ENCODE measurements around the gene GDPGP1.
"Not testable (repeated sequence)": the region's sequence is repeated elsewhere in the genome, so short reads cannot be mapped to it uniquely, and the experiment has no call there.

The GDPGP1 gene

GRCh38 chr15:90268415-90268814 lies 34.4 kb downstream of the GDPGP1 start:
- H3K4me3 ChIP-seq (ENCODE audit: control insufficient read depth, low read depth, low read length): no peak overlapping the region
- DNase-seq (ENCODE audit: low read depth): no peak
- no peak for TF ChIP-seq CTCF (IDR thresholded peaks at IDR 0.05; ENCODE audit: control insufficient read depth, insufficient read depth, low read depth, low read length, missing control alignments)

- H3K4me3 ChIP-seq (ENCODE audit: control insufficient read depth, low read depth, low read length): no peak overlapping the region
- no peak for TF ChIP-seq CTCF (IDR thresholded peaks at IDR 0.05; ENCODE audit: control insufficient read depth, insufficient read depth, low read depth, low read length, missing control alignments)
- no peak for DNase-seq (ENCODE audit: low read depth)
Measured at GRCh38 chr15:90270502-90271150, 36.6 kb downstream of the GDPGP1 start.

GRCh38 chr15:90271459-90272166 lies 37.6 kb downstream of the GDPGP1 start:
- DNase-seq (ENCODE audit: low read depth): no peak
- TF ChIP-seq CTCF (IDR thresholded peaks at IDR 0.05; ENCODE audit: control insufficient read depth, insufficient read depth, low read depth, low read length, missing control alignments): no peak
- no peak overlapping the region for H3K4me3 ChIP-seq (ENCODE audit: control insufficient read depth, low read depth, low read length)

- H3K4me3 ChIP-seq (ENCODE audit: control insufficient read depth, low read depth, low read length); DNase-seq (ENCODE audit: low read depth): not testable (repeated sequence)
Measured at GRCh38 chr15:90278467-90278866, 44.5 kb downstream of the GDPGP1 start.

- H3K4me3 ChIP-seq (ENCODE audit: control insufficient read depth, low read depth, low read length); DNase-seq (ENCODE audit: low read depth): not testable (repeated sequence)
Measured at GRCh38 chr15:90280743-90281142, 46.7 kb downstream of the GDPGP1 start.

- DNase-seq (ENCODE audit: low read depth); H3K4me3 ChIP-seq (ENCODE audit: control insufficient read depth, low read depth, low read length): not testable (repeated sequence)
Measured at GRCh38 chr15:90281637-90282036, 47.6 kb downstream of the GDPGP1 start.

- no peak overlapping the region for H3K4me3 ChIP-seq (ENCODE audit: control insufficient read depth, low read depth, low read length)
- TF ChIP-seq CTCF (IDR thresholded peaks at IDR 0.05; ENCODE audit: control insufficient read depth, insufficient read depth, low read depth, low read length, missing control alignments): peak; percentile 41
- no peak for DNase-seq (ENCODE audit: low read depth)
Measured at GRCh38 chr15:90286678-90287077, 52.7 kb downstream of the GDPGP1 start.

GRCh38 chr15:90287101-90287500 lies 53.1 kb downstream of the GDPGP1 start:
- no peak for DNase-seq (ENCODE audit: low read depth)
- no peak for TF ChIP-seq CTCF (IDR thresholded peaks at IDR 0.05; ENCODE audit: control insufficient read depth, insufficient read depth, low read depth, low read length, missing control alignments)
- H3K4me3 ChIP-seq (ENCODE audit: control insufficient read depth, low read depth, low read length): no peak overlapping the region

Data from AG09309 (cell line).